GM21447 (cell line): ENCODE measurements around the gene LRP2.
"Not testable (repeated sequence)": the region's sequence is repeated elsewhere in the genome, so short reads cannot be mapped to it uniquely, and the experiment has no call there.

Source experiments
- ATAC-seq: cut with Tn5 transposase; IDR thresholded peaks from one replicate; pipeline ENCODE4 v1.9.1; 2021; ENCODE audit not compliant: unreplicated experiment

Gene LRP2

DNA sequence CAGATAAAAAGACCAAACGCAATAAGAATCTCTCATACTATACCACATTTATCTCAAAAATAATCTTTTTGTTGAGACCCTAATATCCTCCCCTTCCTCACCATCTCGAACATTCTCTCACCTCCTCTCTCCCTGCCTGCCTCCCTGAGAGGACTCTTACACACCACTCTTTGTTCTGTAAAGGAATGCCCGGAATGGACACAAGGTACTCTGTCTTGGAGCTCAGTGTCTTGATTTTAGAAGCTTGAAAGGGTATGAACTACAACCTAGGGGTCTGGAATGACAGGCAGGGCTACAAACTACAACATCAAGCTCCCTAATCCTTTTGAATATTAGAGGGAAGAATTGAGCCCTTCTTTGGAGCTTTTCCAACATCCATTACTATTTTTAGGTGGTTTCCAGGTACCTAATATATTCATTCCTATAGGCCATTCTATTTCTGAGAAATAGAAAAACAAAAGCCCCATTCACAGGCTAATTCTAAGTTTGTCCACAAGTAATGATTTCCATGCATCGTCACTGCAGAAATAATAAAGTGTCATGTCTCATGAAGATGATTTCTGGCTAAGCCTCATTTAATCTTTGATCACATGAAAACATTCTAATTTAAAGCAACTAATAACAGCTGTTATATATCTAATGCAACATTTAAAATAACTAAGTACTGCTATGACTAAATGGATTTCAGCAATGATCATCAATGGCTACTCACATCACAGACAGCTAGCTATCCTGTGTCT is 60.6 kb downstream of the LRP2 start:
- no peak for ATAC-seq

GRCh38 chr2:169300636-169301530 is 61.5 kb downstream of the LRP2 start:
- no peak for ATAC-seq

GRCh38 chr2:169298007-169298406 is 64.3 kb downstream of the LRP2 start:
- ATAC-seq: no peak

- ATAC-seq: no peak
Observed at GRCh38 chr2:169294001-169294675, 68.2 kb downstream of the LRP2 start.

GRCh38 chr2:169291517-169291916 is 70.8 kb downstream of the LRP2 start:
- no peak for ATAC-seq

DNA sequence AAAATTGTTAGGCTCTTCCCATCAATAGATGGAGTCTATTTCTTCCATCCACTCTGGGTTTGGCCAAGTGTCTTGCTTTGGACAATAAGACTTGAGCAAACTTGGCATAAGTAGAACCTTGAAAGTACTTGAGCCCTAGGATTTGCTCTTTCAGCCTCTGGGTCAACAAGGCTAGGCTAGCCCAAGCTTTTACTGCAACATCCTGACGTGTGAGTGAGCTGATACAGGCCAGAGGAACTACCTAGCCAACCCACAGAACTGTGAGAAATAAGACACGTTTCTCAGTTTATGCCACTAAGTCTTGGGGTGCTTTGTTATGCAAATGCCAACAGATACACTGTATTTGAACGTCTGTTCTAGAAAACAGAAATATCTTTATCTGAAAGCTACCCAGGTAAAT is 71.9 kb downstream of the LRP2 start:
- no peak for ATAC-seq

DNA sequence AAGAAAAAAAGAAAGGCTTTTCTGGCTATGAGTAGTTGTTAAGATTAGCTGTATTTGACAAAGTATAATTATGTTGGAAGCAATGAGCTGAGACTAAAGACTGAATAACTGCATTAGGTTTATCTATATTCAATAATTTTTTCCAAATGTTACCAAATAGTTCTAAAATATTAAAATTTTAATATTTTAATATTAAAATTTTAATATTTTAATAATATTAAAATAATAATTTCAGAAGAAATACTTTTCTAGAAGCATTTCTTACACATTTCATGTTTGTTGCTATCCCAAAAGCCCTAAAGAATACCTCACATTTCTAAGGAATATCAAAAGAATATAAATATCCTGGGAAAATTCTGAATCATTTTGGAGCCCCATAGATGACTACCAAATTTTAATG is 74.7 kb downstream of the LRP2 start:
- no peak for ATAC-seq

- ATAC-seq: no peak
Observed at GRCh38 chr2:169286624-169287231, 75.6 kb downstream of the LRP2 start.

DNA sequence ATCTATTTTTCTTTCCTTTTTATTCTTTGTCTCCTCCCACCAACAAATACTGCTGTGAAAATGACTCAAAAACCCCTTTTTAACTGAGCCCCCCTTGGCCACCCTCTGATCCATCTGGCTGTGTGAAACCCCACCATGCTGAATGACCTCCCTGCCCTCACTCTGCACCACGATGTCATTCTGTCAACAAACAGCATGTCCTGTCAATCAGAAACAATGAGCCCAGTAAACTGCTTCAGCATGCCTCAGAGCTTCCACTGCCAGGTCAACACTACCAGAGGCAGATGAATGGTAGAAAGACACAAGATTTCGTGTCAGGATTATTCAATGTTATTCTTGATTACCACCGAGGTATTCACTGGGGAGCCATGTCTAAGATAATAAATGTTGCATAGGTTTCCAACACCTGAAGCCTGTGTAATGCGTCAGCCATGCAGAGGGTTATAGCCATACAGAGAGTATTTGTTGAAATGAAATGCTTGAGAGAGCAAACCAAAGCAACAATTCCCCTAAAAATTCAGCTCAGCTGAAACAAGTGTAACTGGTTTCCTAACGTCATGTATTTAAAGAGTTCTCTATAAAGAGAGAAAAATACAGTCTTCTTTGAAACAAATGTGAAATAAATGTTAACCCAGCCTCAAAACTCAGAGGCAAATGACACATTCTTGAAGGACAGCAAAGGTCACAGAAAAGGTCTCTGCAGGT is 76.7 kb downstream of the LRP2 start:
- ATAC-seq: no peak

DNA sequence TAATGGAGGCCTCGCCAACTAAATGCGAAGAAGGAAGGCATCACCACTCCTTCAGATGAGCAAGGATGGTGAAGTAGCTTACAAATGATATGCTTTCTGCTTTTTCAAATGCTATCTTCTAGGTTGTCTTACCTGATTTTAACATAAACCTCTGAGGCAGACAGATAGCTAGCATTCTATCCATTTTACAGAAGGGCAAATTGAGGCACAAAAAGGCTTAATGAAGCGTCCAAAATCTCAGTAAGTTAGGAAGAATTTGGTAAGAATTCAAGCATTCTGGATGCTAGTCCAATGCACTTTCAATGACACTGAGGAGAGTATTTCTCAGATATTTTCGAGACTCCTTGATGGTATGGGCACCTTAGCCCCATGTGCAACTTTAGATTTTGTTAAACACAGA is 81.8 kb downstream of the LRP2 start:
- ATAC-seq: no peak

- ATAC-seq: no peak
Observed at GRCh38 chr2:169275696-169276444, 86.5 kb downstream of the LRP2 start.

DNA sequence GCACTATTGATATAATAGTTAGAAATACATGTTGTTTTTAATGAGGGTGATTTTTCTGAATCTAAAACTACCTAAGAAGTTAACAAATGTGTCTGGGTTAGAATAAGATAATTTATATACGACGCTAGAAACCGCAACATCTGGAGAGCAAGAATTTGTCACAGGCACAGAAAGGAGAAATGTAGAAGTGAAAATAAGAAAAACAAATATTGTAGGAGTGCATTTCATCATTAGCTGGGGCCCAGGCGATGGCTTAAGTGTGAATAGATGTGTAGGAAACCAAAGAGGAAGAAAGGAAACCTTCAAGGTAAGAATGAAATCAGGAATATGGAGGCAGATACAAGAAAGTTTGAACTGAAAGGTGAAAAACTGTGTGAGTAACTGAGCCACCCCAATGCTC is 90.3 kb downstream of the LRP2 start:
- no peak for ATAC-seq

DNA sequence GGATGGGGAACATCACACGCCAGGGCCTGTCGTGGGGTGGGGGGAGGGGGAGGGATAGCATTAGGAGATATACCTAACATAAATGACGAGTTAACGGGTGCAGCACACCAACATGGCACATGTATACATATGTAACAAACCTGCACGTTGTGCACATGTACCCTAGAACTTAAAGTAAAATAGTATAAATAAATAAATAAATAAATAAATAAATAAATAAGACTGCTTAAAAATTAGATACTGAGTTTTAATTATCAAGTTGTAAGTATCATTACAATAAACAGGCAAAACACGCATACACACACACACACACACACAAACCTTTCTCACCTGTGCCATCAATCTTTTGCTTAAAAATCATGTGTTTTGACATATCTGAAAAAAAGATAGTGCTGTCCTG is 91.8 kb downstream of the LRP2 start:
- ATAC-seq: not testable (repeated sequence)

GRCh38 chr2:169265591-169265990 is 96.7 kb downstream of the LRP2 start:
- ATAC-seq: no peak

GRCh38 chr2:169260846-169261642 is 101.3 kb downstream of the LRP2 start:
- no peak for ATAC-seq

DNA sequence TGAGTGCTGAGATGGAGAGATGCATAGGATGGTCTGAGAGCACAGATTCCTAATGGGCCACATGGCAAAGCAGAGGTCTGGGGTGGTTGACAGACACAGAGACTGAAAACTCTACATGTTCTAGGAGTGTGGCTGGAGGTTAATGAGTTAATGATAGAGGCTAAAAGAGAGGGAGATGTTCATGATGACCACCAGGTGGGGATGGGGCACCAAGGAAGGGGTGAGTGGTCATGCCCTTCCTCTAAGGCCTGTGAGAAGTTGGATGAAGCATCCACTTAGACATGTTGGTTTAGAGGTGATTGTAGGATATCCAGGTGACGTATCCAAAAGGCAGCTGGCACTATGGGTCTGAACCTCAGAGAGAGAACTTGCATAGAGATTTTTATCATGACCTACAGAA is 102.1 kb downstream of the LRP2 start:
- ATAC-seq: no peak

DNA sequence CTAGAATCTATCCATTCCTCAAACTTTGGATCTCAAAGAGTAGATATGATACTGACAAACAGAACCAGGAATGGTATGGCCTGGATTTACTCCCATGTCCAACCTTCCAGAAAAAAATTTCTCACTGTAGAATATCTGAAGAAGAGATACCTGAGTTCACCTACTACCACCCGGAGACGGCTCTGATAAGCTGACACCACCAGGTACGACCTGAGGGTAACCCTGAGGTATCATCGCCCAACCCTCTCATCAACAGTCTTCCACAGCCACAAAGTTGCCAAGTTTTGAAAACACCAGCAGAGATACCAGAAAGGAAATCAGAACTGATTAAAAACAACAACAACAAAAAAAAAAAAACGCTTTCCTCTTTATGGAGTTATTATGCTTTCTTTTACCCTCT is 102.9 kb downstream of the LRP2 start:
- no peak for ATAC-seq

DNA sequence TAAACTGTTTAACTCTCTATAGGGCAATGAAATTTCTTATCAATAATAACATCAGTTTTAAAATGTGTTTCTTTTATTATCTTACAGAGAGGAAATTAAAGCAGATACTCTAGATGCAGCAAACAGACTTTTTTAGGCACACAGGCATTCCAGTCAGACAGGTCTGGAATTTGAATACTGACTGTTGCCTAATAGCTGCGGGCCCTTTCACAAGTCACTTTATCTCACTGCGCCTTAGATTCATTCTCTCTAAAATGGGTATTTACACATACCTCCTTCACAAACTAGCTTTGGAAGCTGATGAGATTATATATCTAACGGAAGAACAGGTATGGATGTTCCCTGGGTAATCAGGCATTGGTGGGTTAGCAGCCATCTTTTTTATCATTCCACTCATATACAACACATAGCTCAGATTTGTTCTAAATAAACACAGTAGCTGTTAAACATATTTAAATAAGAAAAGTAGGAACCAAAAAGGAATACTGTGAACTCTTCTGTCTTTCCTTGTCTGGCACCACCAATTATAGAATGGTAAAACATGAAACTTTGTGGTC is 104.2 kb downstream of the LRP2 start:
- ATAC-seq: no peak

- no peak for ATAC-seq
Observed at GRCh38 chr2:169254774-169255173, 107.6 kb downstream of the LRP2 start.
